ENCODE data around the gene HSPD1. TPM values are rescaled to one million over a fixed set of nuclear protein-coding genes. Genes with fewer than 3 reads are reported as not detected.

Gene HSPD1
- total RNA-seq, 1 experiment from 2014 or later = 532 TPM

DNA sequence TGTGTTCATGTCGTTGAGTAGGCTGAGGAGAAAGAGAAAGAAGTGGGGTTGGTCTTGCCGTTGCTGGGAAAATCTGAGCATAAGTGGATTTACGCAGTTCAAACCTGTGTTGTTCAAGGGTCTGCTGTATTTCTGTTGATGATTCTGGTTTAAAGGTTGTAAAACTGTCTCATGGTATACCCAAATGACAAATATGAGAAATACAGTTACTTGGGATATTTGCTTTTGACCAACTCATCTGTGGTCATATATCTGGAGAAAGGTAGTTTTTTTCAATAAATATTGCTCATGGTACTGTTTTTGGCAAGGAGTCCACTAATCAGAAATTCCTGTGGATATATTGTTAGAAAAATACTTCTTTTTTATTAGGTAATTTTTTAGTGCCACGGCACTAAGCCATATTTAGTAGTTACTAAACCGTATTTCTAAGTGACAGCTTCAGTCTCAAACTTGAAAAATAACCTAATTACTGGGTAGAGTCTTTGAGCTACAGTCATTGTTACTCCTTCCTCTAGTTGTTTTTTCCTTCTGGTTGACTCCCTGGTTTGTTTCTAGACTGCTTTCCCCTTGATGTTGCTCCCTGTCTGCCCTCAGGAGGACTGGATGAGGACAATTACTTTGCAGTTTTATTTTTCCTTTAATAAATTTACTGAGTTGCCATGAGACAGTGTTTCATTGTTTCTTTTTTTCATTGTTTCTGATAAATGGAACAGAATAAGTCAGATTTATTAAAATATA, 47.7 kb upstream of the HSPD1 start:
- TF ChIP-seq, protein P1, sequence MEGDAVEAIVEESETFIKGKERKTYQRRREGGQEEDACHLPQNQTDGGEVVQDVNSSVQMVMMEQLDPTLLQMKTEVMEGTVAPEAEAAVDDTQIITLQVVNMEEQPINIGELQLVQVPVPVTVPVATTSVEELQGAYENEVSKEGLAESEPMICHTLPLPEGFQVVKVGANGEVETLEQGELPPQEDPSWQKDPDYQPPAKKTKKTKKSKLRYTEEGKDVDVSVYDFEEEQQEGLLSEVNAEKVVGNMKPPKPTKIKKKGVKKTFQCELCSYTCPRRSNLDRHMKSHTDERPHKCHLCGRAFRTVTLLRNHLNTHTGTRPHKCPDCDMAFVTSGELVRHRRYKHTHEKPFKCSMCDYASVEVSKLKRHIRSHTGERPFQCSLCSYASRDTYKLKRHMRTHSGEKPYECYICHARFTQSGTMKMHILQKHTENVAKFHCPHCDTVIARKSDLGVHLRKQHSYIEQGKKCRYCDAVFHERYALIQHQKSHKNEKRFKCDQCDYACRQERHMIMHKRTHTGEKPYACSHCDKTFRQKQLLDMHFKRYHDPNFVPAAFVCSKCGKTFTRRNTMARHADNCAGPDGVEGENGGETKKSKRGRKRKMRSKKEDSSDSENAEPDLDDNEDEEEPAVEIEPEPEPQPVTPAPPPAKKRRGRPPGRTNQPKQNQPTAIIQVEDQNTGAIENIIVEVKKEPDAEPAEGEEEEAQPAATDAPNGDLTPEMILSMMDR (conservative IDR thresholded peaks at IDR 0.05) = no peak
- no peak for TF ChIP-seq EZH2 (IDR thresholded peaks at IDR 0.05; ENCODE audit: low read depth)
- H3K4me3 ChIP-seq = no peak overlapping the region

DNA sequence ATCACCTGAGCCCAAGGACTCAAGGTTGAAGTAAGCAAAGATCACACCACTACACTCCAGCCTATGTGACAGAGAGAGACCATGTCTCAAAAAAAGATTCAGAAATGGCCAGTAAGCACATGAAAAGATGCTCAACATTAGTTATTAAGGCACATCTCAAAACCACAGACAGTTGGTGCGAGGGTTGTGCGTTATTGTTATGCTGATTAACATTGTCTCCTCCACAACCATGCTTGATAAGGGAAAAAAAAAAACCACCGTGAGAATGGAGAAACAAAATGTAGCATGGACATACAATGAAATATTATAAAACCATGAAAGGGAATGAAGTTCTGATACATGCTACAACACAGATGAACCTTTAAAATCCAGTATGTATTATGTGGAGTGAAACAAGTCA, 43.6 kb upstream of the HSPD1 start:
- DNase-seq = no peak
- CTCF ChIA-PET = no interaction called here
- Histone ChIP-seq H3K9me2 (ENCODE audit: insufficient read depth) (no peaks in the 10 kb centered on the region), H3K79me2 (ENCODE audit: low read depth) (peaks cover 3% of the 10 kb centered on the region; the same call in 1 of the 2 replicates), H3K27ac (no peak overlapping the region), H3K4me1 (replicated peaks; ENCODE audit: insufficient read depth) (no peaks in the 10 kb centered on the region), H3K27me3 (ENCODE audit: insufficient read depth, low read depth) (no peaks in the 10 kb centered on the region), H3K36me3 (ENCODE audit: low read depth) (peaks cover 35% of the 10 kb centered on the region), H3F3A (ENCODE audit: insufficient read depth, low read depth) (0 out of 2 replicates have a peak, but pooled peaks cover 5% of the 10 kb centered on the region), H2AFZ (no peak overlapping the region), H3K9me3 (ENCODE audit: insufficient read depth, low read depth) (no peaks in the 10 kb centered on the region), H3K4me2 (no peak overlapping the region), H3K4me3 (no peak overlapping the region), H4K20me1 (ENCODE audit: insufficient read depth) (peaks cover 25% of the 10 kb centered on the region)
- POLR2A ChIA-PET (ENCODE audit: unreplicated experiment) = no interaction called here
- intact Hi-C loops (cut with micrococcal nuclease; ENCODE audit: unreplicated experiment) = no loop called here
- no TSS peak for BruUV-seq (replicated peaks)
- TF ChIP-seq, protein P1 (conservative IDR thresholded peaks at IDR 0.05) = no peak
- no peak for TF ChIP-seq EZH2 (IDR thresholded peaks at IDR 0.05; ENCODE audit: low read depth)

More for the DNA sequence above, 47.7 kb upstream of the HSPD1 start:
- intact Hi-C loops (cut with micrococcal nuclease; ENCODE audit: unreplicated experiment) = no loop called here
- H3K4me1 ChIP-seq (replicated peaks; ENCODE audit: insufficient read depth) = no peaks in the 10 kb centered on the region
- ChIA-PET POLR2A (ENCODE audit: unreplicated experiment) (no interaction called here), CTCF (no interaction called here)
- no peak overlapping the region for H3K27ac ChIP-seq
- no peak for DNase-seq
- H3K9me2 ChIP-seq (ENCODE audit: insufficient read depth) = no peaks in the 10 kb centered on the region
- H3K27me3 ChIP-seq (ENCODE audit: insufficient read depth, low read depth) = no peaks in the 10 kb centered on the region
- no TSS peak for BruUV-seq (replicated peaks)
- H3K9me3 ChIP-seq (ENCODE audit: insufficient read depth, low read depth) = no peaks in the 10 kb centered on the region
- H3K36me3 ChIP-seq (ENCODE audit: low read depth) = peaks cover 36% of the 10 kb centered on the region
- peaks cover 3% of the 10 kb centered on the region; the same call in 1 of the 2 replicates for H3K79me2 ChIP-seq (ENCODE audit: low read depth)
- H2AFZ ChIP-seq = no peak overlapping the region
- no peak overlapping the region for H3K4me2 ChIP-seq
- peaks cover 13% of the 10 kb centered on the region; the same call in 1 of the 2 replicates for H4K20me1 ChIP-seq (ENCODE audit: insufficient read depth)
- H3F3A ChIP-seq (ENCODE audit: insufficient read depth, low read depth) = peaks cover 5% of the 10 kb centered on the region; the same call in 1 of the 2 replicates

DNA sequence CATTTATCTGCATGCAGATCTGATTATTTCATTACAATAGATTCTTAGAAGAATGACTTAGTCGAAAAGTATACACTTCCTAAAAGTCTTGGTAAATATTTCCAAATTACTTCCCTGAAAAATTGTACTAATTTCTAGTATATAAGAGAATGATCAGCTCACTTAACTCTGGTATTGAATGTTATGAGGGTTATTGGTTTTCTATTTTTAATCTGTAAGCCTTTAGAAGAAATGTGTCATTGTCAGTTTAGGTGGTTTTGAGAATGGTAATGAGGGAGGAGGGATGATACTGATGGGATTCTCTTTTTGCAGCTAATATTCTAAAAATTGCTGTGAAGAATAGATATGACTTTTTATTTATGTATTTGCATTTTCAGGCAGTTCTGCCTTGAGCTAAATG, 40.1 kb upstream of the HSPD1 start:
- BruUV-seq (replicated peaks) = no TSS peak
- POLR2A ChIA-PET (ENCODE audit: unreplicated experiment) = no interaction called here
- Histone ChIP-seq H4K20me1 (ENCODE audit: insufficient read depth) (peaks cover 17% of the 10 kb centered on the region), H3K4me2 (no peak overlapping the region), H3K9me2 (ENCODE audit: insufficient read depth) (no peaks in the 10 kb centered on the region), H3K79me2 (ENCODE audit: low read depth) (peaks cover 2% of the 10 kb centered on the region; the same call in 1 of the 2 replicates), H3F3A (ENCODE audit: insufficient read depth, low read depth) (no peaks in the 10 kb centered on the region), H3K4me3 (no peak overlapping the region), H3K36me3 (ENCODE audit: low read depth) (peaks cover 26% of the 10 kb centered on the region), H3K4me1 (replicated peaks; ENCODE audit: insufficient read depth) (no peaks in the 10 kb centered on the region), H3K27me3 (ENCODE audit: insufficient read depth, low read depth) (no peaks in the 10 kb centered on the region), H3K9me3 (ENCODE audit: insufficient read depth, low read depth) (no peaks in the 10 kb centered on the region), H3K27ac (no peak overlapping the region), H2AFZ (no peak overlapping the region)
- intact Hi-C loops (cut with micrococcal nuclease; ENCODE audit: unreplicated experiment) = no loop called here
- CTCF ChIA-PET = no interaction called here
- DNase-seq = no peak
- no peak for TF ChIP-seq EZH2 (IDR thresholded peaks at IDR 0.05; ENCODE audit: low read depth)
- TF ChIP-seq, protein P1 (conservative IDR thresholded peaks at IDR 0.05) = no peak
